Body of pancreas (tissue), 4 donors: ENCODE data around the gene E4F1. TPM values are rescaled to one million over a fixed set of nuclear protein-coding genes. Genes with fewer than 3 reads are reported as not detected.
"Not testable (repeated sequence)": the region's sequence is repeated elsewhere in the genome, so short reads cannot be mapped to it uniquely, and the experiment has no call there.

ENCODE experiments used
- ATAC-seq: fragments of 150-250 bp; one replicate; pipeline ENCODE4 v1.9.1; 2016
- DNase-seq, 4 donors: peaks; one replicate each; pipeline ENCODE4 v3.0.0-alpha.2; 2019
- H3K27ac ChIP-seq, 4 donors: fragments of 200-600 bp; sonication (generic); 1 replicate in 3 of 4; 2 replicates in 1 of 4; pipeline versions ENCODE4 v1.5.1 to v1.6.1; 2016 to 2019; ENCODE audit warnings: mild to moderate bottlenecking in 1 of 4, mixed read lengths in 1 of 4, moderate library complexity in 1 of 4
- H3K27me3 ChIP-seq, 2 donors: fragments of 200-600 bp; sonication (generic); one replicate each; pipeline ENCODE4 v1.6.0; 2016; ENCODE audit warnings: mild to moderate bottlenecking in 1 of 2
- H3K36me3 ChIP-seq, 2 donors: fragments of 200-600 bp; sonication (generic); replicated peaks in 1 of 2; 2 replicates each; pipeline ENCODE4 v1.5.1; 2016; ENCODE audit warnings: low read depth in 2 of 2; ENCODE audit not compliant: insufficient read depth in 1 of 2
- H3K4me1 ChIP-seq: fragments of 200-600 bp; sonication (generic); one replicate; pipeline ENCODE4 v1.6.0; 2016
- H3K4me3 ChIP-seq, 2 donors: fragments of 200-600 bp; sonication (generic); 1 replicate in 1 of 2; 2 replicates in 1 of 2; pipeline ENCODE4 v1.5.1; 2016 to 2019
- H3K9me3 ChIP-seq, 3 donors: fragments of 200-600 bp; sonication (generic); 1 replicate in 2 of 3; 2 replicates in 1 of 3; pipeline ENCODE4 v1.5.1; 2016
- CTCF ChIP-seq, 7 experiments: fragments of 450-650 bp in 4 of 7; fragments of 200-600 bp in 3 of 7; sonication (generic) in 3 of 7; IDR thresholded peaks; one replicate each; pipeline ENCODE4 v1.5.1; 2016 to 2019; ENCODE audit warnings: antibody characterized with exemption in 7 of 7
- POLR2A ChIP-seq, 3 donors: fragments of 450-650 bp; IDR thresholded peaks; one replicate each; pipeline ENCODE4 v1.6.1; 2016; ENCODE audit warnings: antibody characterized with exemption in 3 of 3, mild to moderate bottlenecking in 2 of 3
- WGBS, 2 donors: methylation state at CpG; one replicate each; pipeline ENCODE4 v1.1.5; 2017; 5-methylcytosine and 5-hydroxymethylcytosine counted together
- intact Hi-C: fragments of 100-400 bp; cut with DNase I; formaldehyde crosslinking; loops from one replicate; pipeline ENCODE4 v1.15.1; 2023
- total RNA-seq, 2 donors: library from RNA; depleted of rRNA; stranded (reverse); fragments of >200 nt; gene quantifications; one replicate each; pipeline ENCODE4 v1.1.0, GENCODE V29; 2016

Gene E4F1
- total RNA-seq, 2 donors from 2014 or later, result 22.3 to 48.1 TPM

GRCh38 chr16:2256531-2257140 is 33.2 kb downstream of the E4F1 start:
- no peak for ATAC-seq
- intact Hi-C loops, result no loop called here
- no peak for DNase-seq
- Histone ChIP-seq H3K27me3 (no peaks in the 10 kb centered on the region), H3K36me3 (peaks cover 8 to 40% of the 10 kb centered on the region in 2 donors), H3K4me1 (peaks cover 13% of the 10 kb centered on the region), H3K9me3 (no peaks in the 10 kb centered on the region), H3K4me3 (no peak overlapping the region), H3K27ac (no peak overlapping the region)
- no peak for TF ChIP-seq POLR2A (IDR thresholded peaks at IDR 0.05)
- TF ChIP-seq CTCF (IDR thresholded peaks at IDR 0.05), result no peak
- 91 to 93% methylated on average over 12 of the region's 12 CpGs for WGBS, 2 donors

- intact Hi-C loops, result no loop called here
- peaks cover 8 to 48% of the 10 kb centered on the region in 2 donors for H3K36me3 ChIP-seq
These were observed 34.3 kb downstream of the E4F1 start for GRCh38 chr16:2257726-2258125.

GRCh38 chr16:2258530-2258929 is 35.1 kb downstream of the E4F1 start:
- ATAC-seq, H3K4me3 ChIP-seq, H3K27ac ChIP-seq, DNase-seq, H3K4me1 ChIP-seq, H3K9me3 ChIP-seq, intact Hi-C loops, H3K27me3 ChIP-seq: not testable (repeated sequence)
- peaks cover 4 to 46% of the 10 kb centered on the region in 2 donors for H3K36me3 ChIP-seq
- 96 to 97% methylated on average over 7 of the region's 7 CpGs for WGBS, 2 donors

More at GRCh38 chr16:2257726-2258125, 34.3 kb downstream of the E4F1 start:
- 90 to 95% methylated on average over 6 of the region's 6 CpGs for WGBS, 2 donors
- H3K4me3 ChIP-seq, result no peak overlapping the region
- DNase-seq (no peak), ATAC-seq (no peak)
- H3K27ac ChIP-seq, result no peak overlapping the region
- TF ChIP-seq CTCF (IDR thresholded peaks at IDR 0.05) (no peak), POLR2A (IDR thresholded peaks at IDR 0.05) (no peak)
- H3K27me3 ChIP-seq, result no peaks in the 10 kb centered on the region
- H3K9me3 ChIP-seq, result no peaks in the 10 kb centered on the region
- H3K4me1 ChIP-seq, result peaks cover 2% of the 10 kb centered on the region

- 95 to 97% methylated on average over 8 of the region's 8 CpGs for WGBS, 2 donors
These were observed 36.9 kb downstream of the E4F1 start for GRCh38 chr16:2260250-2260649.

GRCh38 chr16:2263026-2263425 is 39.6 kb downstream of the E4F1 start:
- Histone ChIP-seq H3K36me3 (peaks cover 0 to 21% of the 10 kb centered on the region in 2 donors), H3K4me1 (peaks cover 15% of the 10 kb centered on the region)
- DNase-seq, H3K27me3 ChIP-seq, intact Hi-C loops, H3K4me3 ChIP-seq, ATAC-seq, H3K9me3 ChIP-seq, H3K27ac ChIP-seq: not testable (repeated sequence)
- 82% methylated on average over 8 to 14 of the region's 14 CpGs for WGBS, 2 donors

More at GRCh38 chr16:2260250-2260649, 36.9 kb downstream of the E4F1 start:
- no peak for DNase-seq
- intact Hi-C loops, result no loop called here
- H3K27ac ChIP-seq, result no peak overlapping the region
- no peaks in the 10 kb centered on the region for H3K27me3 ChIP-seq
- no peak for ATAC-seq
- TF ChIP-seq POLR2A (IDR thresholded peaks at IDR 0.05) (no peak), CTCF (IDR thresholded peaks at IDR 0.05) (no peak)
- H3K9me3 ChIP-seq, result no peaks in the 10 kb centered on the region
- no peaks in the 10 kb centered on the region for H3K4me1 ChIP-seq
- H3K4me3 ChIP-seq, result no peak overlapping the region
- peaks cover 0 to 38% of the 10 kb centered on the region in 2 donors for H3K36me3 ChIP-seq

- H3K4me3 ChIP-seq, result peak overlapping the region; percentile 69 to 99
- peaks cover 31% of the 10 kb centered on the region for H3K4me1 ChIP-seq
- H3K9me3 ChIP-seq, H3K27me3 ChIP-seq, intact Hi-C loops, DNase-seq, H3K36me3 ChIP-seq, ATAC-seq: not testable (repeated sequence)
- 2 to 6% methylated on average over 6 to 12 of the region's 12 CpGs for WGBS, 2 donors
- peak overlapping the region in 3 of 4 donors; percentile 91 to 98 (median 97) for H3K27ac ChIP-seq
These were observed 43.5 kb downstream of the E4F1 start for GRCh38 chr16:2266887-2267286.

GRCh38 chr16:2267505-2267912 is 44.1 kb downstream of the E4F1 start:
- ATAC-seq, result peak; percentile 72
- peak overlapping the region; percentile 91 to 99 (median 98) for H3K27ac ChIP-seq
- H3K4me3 ChIP-seq, result peak overlapping the region; percentile 69 to 99
- H3K9me3 ChIP-seq, H3K36me3 ChIP-seq, intact Hi-C loops, H3K27me3 ChIP-seq, DNase-seq: not testable (repeated sequence)
- 1% methylated on average over 54 of the region's 54 CpGs; no CpG with 5 or more reads in 1 of the 2 donors for WGBS, 2 donors
- H3K4me1 ChIP-seq, result peaks cover 31% of the 10 kb centered on the region
